ENCODE results near the gene PIGU. TPM values are rescaled to one million over a fixed set of nuclear protein-coding genes. Genes with fewer than 3 reads are reported as not detected.

Gene PIGU
- total and polyA plus RNA-seq, 12 donors, result 11.0 to 23.8 (median 14.6) TPM

- Histone ChIP-seq H3K4me1 (peaks cover 0 to 19% (median 11%) of the 10 kb centered on the region in 9 donors), H3K4me3 (no peak overlapping the region), H3K36me3 (no peaks in the 10 kb centered on the region), H3K27ac (no peak overlapping the region), H3K27me3 (no peaks in the 10 kb centered on the region), H3K9me3 (no peaks in the 10 kb centered on the region)
- intact Hi-C loops (cut with DNase I), result no loop called here
- WGBS, 2 donors, result 92% methylated on average over 22 of the region's 22 CpGs
- no peak for ATAC-seq
- DNase-seq, result no peak
- TF ChIP-seq, protein P1, sequence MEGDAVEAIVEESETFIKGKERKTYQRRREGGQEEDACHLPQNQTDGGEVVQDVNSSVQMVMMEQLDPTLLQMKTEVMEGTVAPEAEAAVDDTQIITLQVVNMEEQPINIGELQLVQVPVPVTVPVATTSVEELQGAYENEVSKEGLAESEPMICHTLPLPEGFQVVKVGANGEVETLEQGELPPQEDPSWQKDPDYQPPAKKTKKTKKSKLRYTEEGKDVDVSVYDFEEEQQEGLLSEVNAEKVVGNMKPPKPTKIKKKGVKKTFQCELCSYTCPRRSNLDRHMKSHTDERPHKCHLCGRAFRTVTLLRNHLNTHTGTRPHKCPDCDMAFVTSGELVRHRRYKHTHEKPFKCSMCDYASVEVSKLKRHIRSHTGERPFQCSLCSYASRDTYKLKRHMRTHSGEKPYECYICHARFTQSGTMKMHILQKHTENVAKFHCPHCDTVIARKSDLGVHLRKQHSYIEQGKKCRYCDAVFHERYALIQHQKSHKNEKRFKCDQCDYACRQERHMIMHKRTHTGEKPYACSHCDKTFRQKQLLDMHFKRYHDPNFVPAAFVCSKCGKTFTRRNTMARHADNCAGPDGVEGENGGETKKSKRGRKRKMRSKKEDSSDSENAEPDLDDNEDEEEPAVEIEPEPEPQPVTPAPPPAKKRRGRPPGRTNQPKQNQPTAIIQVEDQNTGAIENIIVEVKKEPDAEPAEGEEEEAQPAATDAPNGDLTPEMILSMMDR (IDR thresholded peaks at IDR 0.05), result no peak
Measured at GRCh38 chr20:34547844-34548613, 128.9 kb downstream of the PIGU start.

DNA sequence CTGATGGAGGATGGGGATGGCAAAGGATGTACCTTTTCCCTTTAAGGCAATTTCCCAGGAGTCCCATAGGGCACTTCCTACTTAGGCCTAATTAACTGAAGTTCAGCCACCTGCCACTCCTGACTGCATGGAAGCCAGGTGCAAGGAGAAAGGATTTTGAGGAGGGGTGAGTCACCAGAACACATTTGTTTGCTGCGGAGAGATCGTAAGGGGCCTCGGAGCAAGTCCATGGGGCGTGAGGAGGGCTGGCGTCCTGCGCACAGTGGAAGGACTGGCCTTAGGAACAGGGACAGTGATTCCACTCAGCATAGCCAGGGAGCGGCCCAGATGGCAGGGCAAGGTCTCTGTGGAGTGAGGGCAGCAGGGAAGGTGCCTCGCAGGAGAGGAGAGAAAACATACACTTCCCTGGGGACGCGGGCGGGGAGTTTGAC, 130.1 kb downstream of the PIGU start:
- intact Hi-C loops (cut with DNase I), result no loop called here
- DNase-seq, result no peak
- WGBS, 2 donors, result 91 to 92% methylated on average over 11 of the region's 11 CpGs

GRCh38 chr20:34544109-34544796, 132.6 kb downstream of the PIGU start:
- H3K4me3 ChIP-seq, result peak overlapping the region in 4 of 10 donors; percentile 11 to 35 (median 26)

More for the DNA sequence above, 130.1 kb downstream of the PIGU start:
- ATAC-seq, result no peak
- Histone ChIP-seq H3K9me3 (no peaks in the 10 kb centered on the region), H3K27me3 (no peaks in the 10 kb centered on the region), H3K27ac (no peak overlapping the region), H3K4me3 (no peak overlapping the region), H3K4me1 (peaks cover 0 to 26% (median 12%) of the 10 kb centered on the region in 9 donors), H3K36me3 (peaks cover 0 to 8% (median 2%) of the 10 kb centered on the region in 9 donors)
- TF ChIP-seq, protein P1 (IDR thresholded peaks at IDR 0.05), result no peak

More at GRCh38 chr20:34544109-34544796, 132.6 kb downstream of the PIGU start:
- intact Hi-C loops (cut with DNase I), result loop anchor here in 2 of 10 donors (5.0 kb wide), 1 partner anchor 163 kb away; no protein-coding TSS in a partner anchor
- peak in 4 of 8 donors; percentile 62 to 70 (median 62) for ATAC-seq
- WGBS, 2 donors, result 20 to 21% methylated on average over 19 of the region's 19 CpGs
- no peaks in the 10 kb centered on the region for H3K9me3 ChIP-seq
- TF ChIP-seq, protein P1 (IDR thresholded peaks at IDR 0.05), result no peak
- DNase-seq, result no peak
- no peaks in the 10 kb centered on the region for H3K27me3 ChIP-seq
- peaks cover 0 to 38% (median 15%) of the 10 kb centered on the region in 9 donors for H3K4me1 ChIP-seq
- no peak overlapping the region for H3K27ac ChIP-seq
- peaks cover 0 to 33% (median 19%) of the 10 kb centered on the region in 9 donors for H3K36me3 ChIP-seq

All from heart right ventricle (tissue), 16 donors.